Bronchial epithelial cell (primary cell): ENCODE results near the gene ADI1. TPM values are rescaled to one million over a fixed set of nuclear protein-coding genes. Genes with fewer than 3 reads are reported as not detected.
"Not testable (repeated sequence)": the region's sequence is repeated elsewhere in the genome, so short reads cannot be mapped to it uniquely, and the experiment has no call there.

Experiments
- DNase-seq: peaks from one replicate; pipeline ENCODE4 v3.0.0-alpha.2; 2010; ENCODE audit warnings: low read depth
- FAIRE-seq: peaks from 2 replicates; lab custom pipeline; 2011; peaks lifted over from hg19 to GRCh38; lab: Jason Lieb, UNC
- H3K27me3 ChIP-seq: 2 replicates; pipeline ENCODE4 v1.5.1; 2011; ENCODE audit warnings: low read length; ENCODE audit not compliant: control insufficient read depth, insufficient read depth
- H3K36me3 ChIP-seq: 2 replicates; pipeline ENCODE4 v1.5.1; 2011; ENCODE audit warnings: low read length; ENCODE audit not compliant: control insufficient read depth, insufficient read depth
- H3K4me3 ChIP-seq: 2 replicates; pipeline ENCODE4 v1.5.1; 2011; ENCODE audit warnings: mild to moderate bottlenecking, low read depth, low read length, control low read depth
- CTCF ChIP-seq: IDR thresholded peaks from 2 replicates; pipeline ENCODE4 v1.5.1; 2011; ENCODE audit warnings: mild to moderate bottlenecking, moderate library complexity, low read length, control low read depth, inconsistent platforms; ENCODE audit not compliant: insufficient read depth, severe bottlenecking
- total RNA-seq: library from RNA; depleted of rRNA; stranded (reverse); fragments of >200 nt; gene quantifications from 2 replicates; pipeline ENCODE4 v1.2.1, GENCODE V29; 2014

Gene ADI1
- total RNA-seq, 1 donor from 2014 or later, result 29.5 TPM

DNA sequence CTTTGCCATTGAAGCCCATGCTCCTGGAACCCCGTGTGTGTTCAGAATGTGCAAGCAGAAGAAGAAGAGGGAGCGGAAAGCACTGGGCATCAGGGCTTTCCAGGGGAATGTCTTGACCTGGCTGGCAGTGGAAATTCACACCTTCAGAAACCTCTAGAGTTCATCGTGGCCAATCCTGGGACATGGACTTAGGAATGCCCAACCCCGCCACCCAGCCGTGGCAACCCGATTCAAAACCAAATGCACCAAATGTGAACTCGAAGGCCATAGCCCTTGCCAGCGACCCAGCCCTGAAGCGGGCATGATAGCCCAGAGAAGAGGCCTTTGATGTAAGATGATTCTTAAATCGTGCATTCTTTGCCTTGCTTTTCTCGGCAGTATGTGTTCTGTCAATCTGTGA lies 69.4 kb downstream of the ADI1 start:
- H3K4me3 ChIP-seq, result no peak overlapping the region
- no peaks in the 10 kb centered on the region for H3K27me3 ChIP-seq
- no peak for DNase-seq
- peaks cover 30% of the 10 kb centered on the region for H3K36me3 ChIP-seq
- FAIRE-seq, result no peak
- no peak for TF ChIP-seq CTCF

DNA sequence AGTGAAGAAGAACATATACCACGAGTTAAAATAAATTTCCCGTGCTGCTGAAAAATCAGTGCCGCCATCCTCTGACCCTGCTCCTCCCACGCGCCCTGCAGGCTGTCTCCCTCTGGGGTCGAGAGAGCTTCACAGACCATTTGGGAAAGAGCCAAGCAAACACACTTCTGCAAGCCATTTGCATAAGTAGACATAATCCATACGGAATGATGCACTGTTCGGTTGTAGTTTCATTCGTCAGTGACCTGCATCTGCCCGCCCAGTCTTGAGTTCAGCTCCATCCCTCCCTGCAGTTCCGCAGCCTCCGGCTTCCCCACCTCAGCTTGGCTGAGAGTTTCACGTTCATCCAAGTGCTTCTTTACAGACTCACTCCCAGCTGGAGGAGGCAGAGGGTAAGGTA lies 70.2 kb downstream of the ADI1 start:
- DNase-seq (no peak), FAIRE-seq (no peak)
- peaks cover 30% of the 10 kb centered on the region for H3K36me3 ChIP-seq
- H3K4me3 ChIP-seq, result no peak overlapping the region
- TF ChIP-seq CTCF, result no peak
- H3K27me3 ChIP-seq, result no peaks in the 10 kb centered on the region

- not testable (repeated sequence) for H3K4me3 ChIP-seq, DNase-seq, FAIRE-seq, H3K27me3 ChIP-seq
- peaks cover 33% of the 10 kb centered on the region for H3K36me3 ChIP-seq
Observed at GRCh38 chr2:3448441-3448911, 70.9 kb downstream of the ADI1 start.

- TF ChIP-seq CTCF, result no peak
- Histone ChIP-seq H3K36me3 (peaks cover 29% of the 10 kb centered on the region), H3K4me3 (no peak overlapping the region), H3K27me3 (no peaks in the 10 kb centered on the region)
- DNase-seq (no peak), FAIRE-seq (peak; percentile 47)
Observed at GRCh38 chr2:3447789-3448317, 71.5 kb downstream of the ADI1 start.

Other genes with a start within 250 kb of the ADI1 start
- gene EIPR1, start 141.7 kb downstream of the ADI1 start, total RNA-seq, result 41.2 and 44.5 TPM in 2 replicates
- 52.9 and 94.3 TPM in 2 replicates for gene TRAPPC12, start 139.8 kb downstream of the ADI1 start, total RNA-seq
- gene RNASEH1, start 38.8 kb upstream of the ADI1 start, total RNA-seq, result 43.1 and 51.9 TPM in 2 replicates
- 1,493 and 1,994 TPM in 2 replicates for gene RPS7, start 55.7 kb upstream of the ADI1 start, total RNA-seq
- gene COLEC11, start 75.6 kb upstream of the ADI1 start, total RNA-seq, result 0.26 and 0.38 TPM in 2 replicates
- not detected in 2 replicates for gene ALLC, start 138.7 kb upstream of the ADI1 start, total RNA-seq
- not detected in 2 replicates for gene DCDC2C, start 184.0 kb upstream of the ADI1 start, total RNA-seq